ENCODE measurements around the gene RNF212.
"Not testable (repeated sequence)": the region's sequence is repeated elsewhere in the genome, so short reads cannot be mapped to it uniquely, and the experiment has no call there.

Gene RNF212

DNA sequence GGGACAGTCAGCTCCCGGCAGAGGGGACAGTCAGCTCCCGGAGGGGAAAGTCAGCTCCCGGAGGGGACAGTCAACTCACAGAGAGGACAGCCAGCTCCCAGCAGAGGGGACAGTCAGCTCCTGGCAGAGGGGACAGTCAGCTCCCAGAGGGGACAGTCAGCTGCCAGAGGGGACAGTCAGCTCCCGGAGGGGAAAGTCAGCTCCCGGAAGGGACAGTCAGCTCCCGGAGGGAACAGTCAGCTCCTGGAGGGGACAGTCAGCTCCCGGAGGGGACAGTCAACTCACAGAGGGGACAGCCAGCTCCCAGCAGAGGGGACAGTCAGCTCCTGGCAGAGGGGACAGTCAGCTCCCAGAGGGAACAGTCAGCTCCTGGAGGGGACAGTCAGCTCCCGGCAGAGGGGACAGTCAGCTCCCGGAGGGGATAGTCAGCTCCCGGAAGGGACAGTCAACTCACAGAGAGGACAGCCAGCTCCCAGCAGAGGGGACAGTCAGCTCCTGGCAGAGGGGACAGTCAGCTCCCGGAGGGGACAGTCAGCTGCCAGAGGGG is 58.6 kb downstream of the RNF212 start:
- not testable (repeated sequence) for DNase-seq (ENCODE audit: low spot score in 2 of 2); H3K4me3 Mint-ChIP-seq; ATAC-seq; H3K27ac Mint-ChIP-seq; H3K36me3 Mint-ChIP-seq; H3K9me3 Mint-ChIP-seq
- H3K4me1 Mint-ChIP-seq, result peaks cover 11% of the 10 kb centered on the region

DNA sequence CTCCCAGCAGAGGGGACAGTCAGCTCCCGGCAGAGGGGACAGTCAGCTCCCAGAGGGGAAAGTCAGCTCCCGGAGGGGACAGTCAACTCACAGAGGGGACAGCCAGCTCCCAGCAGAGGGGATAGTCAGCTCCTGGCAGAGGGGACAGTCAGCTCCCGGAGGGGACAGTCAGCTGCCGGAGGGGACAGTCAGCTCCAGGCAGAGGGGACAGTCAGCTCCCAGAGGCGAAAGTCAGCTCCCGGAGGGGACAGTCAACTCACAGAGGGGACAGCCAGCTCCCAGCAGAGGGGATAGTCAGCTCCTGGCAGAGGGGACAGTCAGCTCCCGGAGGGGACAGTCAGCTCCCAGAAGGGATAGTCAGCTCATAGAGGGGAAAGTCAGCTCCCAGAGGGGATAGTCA is 59.5 kb downstream of the RNF212 start:
- not testable (repeated sequence) for DNase-seq (ENCODE audit: low spot score in 2 of 2); H3K9me3 Mint-ChIP-seq; H3K4me3 Mint-ChIP-seq; ATAC-seq; H3K27ac Mint-ChIP-seq; H3K36me3 Mint-ChIP-seq
- H3K4me1 Mint-ChIP-seq, result peaks cover 15% of the 10 kb centered on the region

DNA sequence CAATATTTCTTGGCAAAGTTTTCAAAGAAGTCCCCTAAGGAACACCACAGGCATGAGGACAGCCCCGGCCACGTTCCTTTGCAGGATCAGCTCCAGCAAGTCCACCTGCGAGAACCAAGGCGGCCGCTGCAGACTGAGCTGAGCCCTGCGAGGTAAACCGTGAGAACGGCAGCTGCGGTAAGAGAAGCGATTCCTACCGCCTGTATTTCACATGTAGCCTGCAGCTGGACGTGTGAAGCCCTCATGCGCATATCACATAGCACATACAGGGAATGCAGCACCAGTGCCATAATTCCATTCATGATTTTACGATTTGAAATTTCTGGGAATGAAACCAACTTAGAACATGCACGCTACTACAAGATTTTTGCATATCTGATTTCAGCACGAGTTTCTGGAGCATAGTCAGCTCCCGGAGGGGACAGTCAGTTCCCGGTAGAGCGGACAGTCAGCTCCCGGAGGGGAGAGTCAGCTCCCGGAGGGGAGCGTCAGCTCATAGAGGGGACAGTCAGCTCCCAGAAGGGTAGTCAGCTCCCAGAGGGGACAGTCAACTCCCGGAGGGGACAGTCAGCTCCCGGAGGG is 60.2 kb downstream of the RNF212 start:
- Mint-ChIP-seq H3K9me3 (no peaks in the 10 kb centered on the region), H3K36me3 (no peaks in the 10 kb centered on the region), H3K4me1 (peaks cover 21% of the 10 kb centered on the region), H3K4me3 (no peak overlapping the region), H3K27ac (no peak overlapping the region)
- no peak for DNase-seq (ENCODE audit: low spot score in 2 of 2)
- ATAC-seq, result no peak

DNA sequence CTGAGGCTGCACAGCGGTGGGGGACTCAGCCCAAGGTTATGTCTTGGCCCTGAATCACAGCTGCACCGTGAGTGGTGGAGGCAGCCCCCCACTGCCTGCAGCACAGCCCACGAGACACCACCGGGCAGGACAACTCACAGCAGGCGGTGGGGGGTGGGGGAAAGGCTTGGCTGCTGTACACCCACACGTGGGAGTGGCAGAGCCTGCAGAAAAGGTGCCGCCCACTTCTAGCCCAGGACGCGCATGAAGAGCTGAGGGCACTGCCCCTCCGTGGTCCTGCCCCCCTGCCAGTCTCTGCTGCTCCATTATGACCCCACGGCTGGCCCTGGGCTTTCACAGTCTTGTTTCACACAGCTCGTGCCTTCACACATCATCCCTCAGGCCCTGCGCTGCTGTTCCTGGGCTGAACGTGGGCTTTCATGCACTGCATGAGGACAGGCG is 61.1 kb downstream of the RNF212 start:
- no peak overlapping the region for H3K4me3 Mint-ChIP-seq
- ATAC-seq (no peak), DNase-seq (ENCODE audit: low spot score in 2 of 2) (no peak)
- peaks cover 21% of the 10 kb centered on the region for H3K4me1 Mint-ChIP-seq
- H3K27ac Mint-ChIP-seq, result no peak overlapping the region
- H3K36me3 Mint-ChIP-seq, result no peaks in the 10 kb centered on the region
- H3K9me3 Mint-ChIP-seq, result no peaks in the 10 kb centered on the region

DNA sequence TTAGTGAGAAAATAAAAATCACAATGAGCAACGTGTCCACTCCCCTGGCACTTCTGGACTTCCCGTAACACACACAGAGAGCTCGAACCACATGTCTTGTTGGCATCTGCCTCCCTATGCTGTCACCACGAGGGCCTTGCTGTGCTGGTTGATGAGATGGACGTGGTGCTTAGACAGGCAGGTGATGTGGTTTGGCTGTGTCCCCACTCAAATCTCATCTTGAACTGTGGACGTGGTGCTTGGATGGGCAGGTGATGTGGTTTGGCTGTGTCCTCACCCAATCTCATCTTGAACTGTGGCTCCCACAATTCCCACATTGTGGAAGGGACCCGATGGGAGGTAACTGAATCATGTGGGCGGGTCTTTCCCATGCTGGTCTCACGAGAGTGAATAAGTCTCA is 61.9 kb downstream of the RNF212 start:
- ATAC-seq (no peak), DNase-seq (ENCODE audit: low spot score in 2 of 2) (no peak)
- no peak overlapping the region for H3K27ac Mint-ChIP-seq
- peaks cover 6% of the 10 kb centered on the region for H3K36me3 Mint-ChIP-seq
- peaks cover 26% of the 10 kb centered on the region for H3K4me1 Mint-ChIP-seq
- no peak overlapping the region for H3K4me3 Mint-ChIP-seq
- H3K9me3 Mint-ChIP-seq, result no peaks in the 10 kb centered on the region

DNA sequence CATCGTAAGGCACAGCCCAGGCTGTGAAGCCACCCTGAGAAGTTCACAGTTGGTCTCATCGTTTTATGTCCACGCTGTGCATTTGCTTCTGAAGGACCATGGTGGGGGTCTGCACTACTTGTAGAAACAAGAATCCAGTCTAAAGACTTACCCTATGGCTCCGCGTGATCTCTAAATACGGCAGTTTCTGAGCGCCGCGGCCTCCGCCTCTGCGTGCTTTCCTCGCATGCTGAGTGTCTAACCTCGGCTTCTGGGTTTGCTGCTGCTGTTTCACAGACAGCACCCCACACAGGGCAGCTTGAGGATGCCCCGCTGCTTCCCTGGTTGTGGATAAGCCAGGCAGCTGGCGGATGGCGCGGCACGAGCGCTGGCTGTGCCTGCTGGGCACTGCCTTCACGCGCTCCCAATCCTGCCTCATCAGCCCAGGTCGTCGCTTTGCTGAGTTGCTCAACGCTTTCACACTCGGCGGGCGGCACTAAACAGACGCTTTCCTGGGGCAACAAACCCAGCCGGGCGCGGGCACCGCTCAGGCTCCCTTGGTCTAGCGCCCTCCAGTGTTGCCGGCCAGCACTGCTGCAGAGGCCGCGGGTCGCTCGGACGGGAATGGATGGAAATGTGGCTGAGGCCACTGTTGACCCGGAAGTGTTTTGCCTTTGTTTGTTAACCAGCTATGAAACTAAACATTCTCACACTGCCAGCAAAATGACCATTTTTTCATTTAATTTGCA is 62.7 kb downstream of the RNF212 start:
- ATAC-seq (no peak), DNase-seq (ENCODE audit: low spot score in 2 of 2) (no peak)
- Mint-ChIP-seq H3K9me3 (no peaks in the 10 kb centered on the region), H3K27ac (no peak overlapping the region), H3K36me3 (peaks cover 6% of the 10 kb centered on the region), H3K4me1 (peaks cover 18% of the 10 kb centered on the region), H3K4me3 (no peak overlapping the region)

DNA sequence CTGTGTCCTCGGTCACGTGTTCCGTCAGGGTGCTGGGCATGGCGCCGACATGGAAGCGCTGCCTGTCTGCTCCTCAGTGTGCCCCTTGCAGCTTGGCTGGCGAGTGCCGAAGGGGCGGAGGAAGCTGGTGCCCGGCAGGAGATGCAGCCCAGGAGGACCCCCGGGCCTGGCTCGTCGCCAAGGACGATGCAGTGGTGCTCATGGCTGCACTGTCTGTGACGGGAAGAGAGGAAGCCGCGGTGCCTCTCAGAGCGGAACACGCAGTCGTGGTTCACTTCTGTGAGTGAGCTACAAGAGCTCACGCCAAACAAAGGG is 63.8 kb downstream of the RNF212 start:
- ATAC-seq (no peak), DNase-seq (ENCODE audit: low spot score in 2 of 2) (no peak)
- peaks cover 6% of the 10 kb centered on the region for H3K36me3 Mint-ChIP-seq
- no peak overlapping the region for H3K4me3 Mint-ChIP-seq
- H3K9me3 Mint-ChIP-seq, result no peaks in the 10 kb centered on the region
- no peak overlapping the region for H3K27ac Mint-ChIP-seq
- peaks cover 15% of the 10 kb centered on the region for H3K4me1 Mint-ChIP-seq

DNA sequence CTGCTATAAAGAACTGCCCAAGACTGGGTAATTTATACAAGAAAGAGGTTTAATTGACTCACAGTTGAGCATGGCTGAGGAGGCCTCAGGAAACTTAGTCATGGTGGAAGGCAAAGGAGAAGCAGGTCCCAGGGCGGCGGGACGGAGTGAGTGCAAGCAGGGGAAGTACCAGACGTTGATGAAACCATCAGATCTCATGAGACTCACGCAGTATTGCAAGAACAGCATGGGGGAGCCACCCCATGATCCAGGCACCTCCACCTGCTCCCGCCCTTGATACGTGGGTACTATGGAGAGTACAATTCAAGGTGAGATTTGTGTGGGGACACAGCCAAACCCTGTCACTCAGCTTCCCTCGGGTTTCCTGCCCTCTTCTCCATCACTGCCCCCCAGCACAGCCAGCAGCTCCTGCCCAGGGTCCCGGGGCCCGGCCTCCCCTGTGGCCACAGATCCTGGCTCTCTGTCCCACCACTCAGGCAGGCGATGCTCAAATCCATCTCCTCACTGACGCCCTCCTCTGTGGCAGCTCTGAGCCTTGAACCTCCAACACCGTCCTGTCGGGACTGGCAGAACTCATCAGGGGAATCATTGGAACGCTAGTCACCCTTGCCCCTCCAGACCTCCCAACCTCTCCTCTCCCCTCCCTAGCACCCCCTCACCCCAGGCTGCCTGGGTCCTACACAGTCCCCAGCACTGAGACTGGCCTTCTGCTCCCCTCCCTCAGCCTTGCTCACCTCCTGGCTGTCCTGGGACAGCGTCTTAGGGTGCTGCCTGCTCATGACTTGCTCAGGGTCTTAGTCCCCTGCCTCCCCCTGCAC is 64.4 kb downstream of the RNF212 start:
- H3K4me3 Mint-ChIP-seq, result no peak overlapping the region
- no peak for DNase-seq (ENCODE audit: low spot score in 2 of 2)
- no peaks in the 10 kb centered on the region for H3K9me3 Mint-ChIP-seq
- H3K27ac Mint-ChIP-seq, result no peak overlapping the region
- peak; percentile 75 for ATAC-seq
- peaks cover 6% of the 10 kb centered on the region for H3K36me3 Mint-ChIP-seq
- H3K4me1 Mint-ChIP-seq, result peaks cover 15% of the 10 kb centered on the region

DNA sequence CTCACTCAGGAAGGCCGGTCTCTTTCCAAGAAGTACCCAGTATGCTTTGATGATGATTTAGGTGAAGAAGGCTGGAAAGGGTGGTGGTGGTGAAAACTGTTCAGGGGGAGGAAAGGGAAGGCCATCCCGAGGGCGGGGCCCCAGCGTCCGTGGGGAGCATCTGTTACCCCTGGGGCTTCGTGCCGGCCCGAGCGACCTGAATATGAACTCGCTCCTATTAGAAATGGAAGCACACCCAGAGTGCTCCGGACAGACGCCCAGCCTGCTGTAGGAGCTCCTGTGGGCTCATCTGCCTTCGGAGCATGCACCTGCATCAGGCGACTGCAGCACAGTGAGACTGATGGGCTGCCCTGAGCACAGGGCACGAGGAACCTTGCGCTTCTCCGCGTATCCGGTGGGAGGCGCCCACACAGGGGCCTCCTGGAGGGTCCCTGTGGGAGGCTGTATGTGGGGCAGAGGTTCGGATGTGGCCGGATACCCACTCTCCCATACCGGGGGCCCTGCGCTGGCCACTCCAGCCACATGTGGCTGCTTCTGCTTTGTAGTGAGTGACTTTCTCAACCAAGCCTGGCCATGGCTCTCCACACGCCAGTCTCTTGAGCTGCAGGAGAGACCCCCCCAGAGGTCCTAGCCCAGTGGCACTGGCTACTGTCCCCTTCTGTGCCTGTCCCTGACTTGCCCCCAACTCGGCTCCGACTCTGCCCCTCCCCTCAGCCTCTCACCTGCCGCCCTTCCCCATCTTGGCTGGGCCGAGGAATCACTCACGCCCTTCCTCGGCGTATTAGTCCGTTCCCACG is 65.2 kb downstream of the RNF212 start:
- Mint-ChIP-seq H3K27ac (no peak overlapping the region), H3K4me1 (peaks cover 20% of the 10 kb centered on the region)

DNA sequence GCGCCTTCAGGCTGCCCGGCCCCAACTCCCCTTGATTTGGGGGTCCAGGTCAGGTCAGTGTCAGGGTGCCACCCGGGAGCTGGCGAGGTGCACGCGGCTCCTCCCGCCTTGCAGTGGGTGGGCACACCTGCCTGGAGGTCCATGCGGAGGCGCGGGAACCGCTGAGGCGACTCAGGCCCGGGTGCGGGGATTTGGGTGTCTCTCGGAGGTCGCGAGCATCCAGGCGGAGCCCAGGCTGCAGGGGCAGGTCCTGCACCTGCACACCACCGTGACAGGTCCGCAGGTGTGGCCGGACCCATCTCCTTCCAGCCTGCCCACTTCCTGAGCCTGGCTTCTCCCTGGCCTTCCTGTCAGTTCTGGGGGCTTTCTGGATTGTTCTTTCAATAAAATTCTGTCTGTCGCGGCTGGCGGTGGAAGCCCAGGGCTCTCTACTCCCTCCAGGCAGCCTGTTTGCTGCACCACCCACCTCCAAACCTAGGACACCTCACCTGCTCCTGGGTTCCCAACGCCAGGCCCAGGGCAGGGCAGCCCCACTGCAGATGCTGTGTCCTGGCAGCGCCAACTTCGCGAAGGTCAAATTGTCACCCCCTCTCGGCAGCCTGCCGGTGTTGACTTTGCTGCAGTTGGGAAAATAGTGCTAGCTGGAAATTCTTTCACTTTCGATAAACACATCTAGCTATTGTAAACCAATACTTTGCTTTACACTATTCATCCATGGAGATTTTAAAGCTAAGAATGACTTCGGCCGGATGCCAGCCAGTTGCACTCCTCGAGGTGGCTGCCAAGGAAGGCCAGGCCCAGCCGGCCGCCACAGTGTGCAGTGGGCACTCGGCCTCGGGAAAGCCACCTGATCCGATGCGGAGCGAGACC is 66.0 kb downstream of the RNF212 start:
- H3K4me1 Mint-ChIP-seq, result peaks cover 23% of the 10 kb centered on the region
- H3K4me3 Mint-ChIP-seq, result no peak overlapping the region
- DNase-seq (ENCODE audit: low spot score in 2 of 2) (no peak), ATAC-seq (no peak)
- peak overlapping the region; percentile 68 for H3K27ac Mint-ChIP-seq
- peaks cover 6% of the 10 kb centered on the region for H3K36me3 Mint-ChIP-seq
- H3K9me3 Mint-ChIP-seq, result no peaks in the 10 kb centered on the region

More for the DNA sequence above, 65.2 kb downstream of the RNF212 start:
- H3K9me3 Mint-ChIP-seq, result no peaks in the 10 kb centered on the region
- H3K4me3 Mint-ChIP-seq, result no peak overlapping the region
- no peak for DNase-seq (ENCODE audit: low spot score in 2 of 2)
- H3K36me3 Mint-ChIP-seq, result peaks cover 6% of the 10 kb centered on the region
- no peak for ATAC-seq

DNA sequence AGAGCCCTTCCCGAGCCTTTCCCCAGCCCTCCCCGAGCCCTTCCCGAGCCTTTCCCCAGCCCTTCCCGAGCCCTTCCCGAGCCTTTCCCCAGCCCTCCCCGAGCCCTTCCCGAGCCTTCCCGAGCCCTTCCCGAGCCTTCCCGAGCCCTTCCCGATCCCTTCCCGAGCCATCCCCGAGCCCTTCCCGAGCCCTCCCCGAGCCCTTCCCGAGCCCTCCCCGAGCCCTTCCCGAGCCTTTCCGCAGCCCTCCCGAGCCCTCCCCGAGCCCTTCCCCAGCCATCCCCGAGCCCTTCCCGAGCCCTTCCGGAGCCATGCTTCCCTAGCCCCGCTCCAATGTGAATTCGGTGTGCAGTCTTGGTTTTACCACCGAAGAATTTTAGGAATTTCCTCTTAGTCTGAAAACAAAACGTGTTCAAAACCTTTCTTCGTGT is 66.8 kb downstream of the RNF212 start:
- H3K27ac Mint-ChIP-seq, result peak overlapping the region; percentile 68
- not testable (repeated sequence) for ATAC-seq; H3K4me3 Mint-ChIP-seq; H3K9me3 Mint-ChIP-seq; DNase-seq (ENCODE audit: low spot score in 2 of 2); H3K36me3 Mint-ChIP-seq
- peaks cover 23% of the 10 kb centered on the region for H3K4me1 Mint-ChIP-seq

DNA sequence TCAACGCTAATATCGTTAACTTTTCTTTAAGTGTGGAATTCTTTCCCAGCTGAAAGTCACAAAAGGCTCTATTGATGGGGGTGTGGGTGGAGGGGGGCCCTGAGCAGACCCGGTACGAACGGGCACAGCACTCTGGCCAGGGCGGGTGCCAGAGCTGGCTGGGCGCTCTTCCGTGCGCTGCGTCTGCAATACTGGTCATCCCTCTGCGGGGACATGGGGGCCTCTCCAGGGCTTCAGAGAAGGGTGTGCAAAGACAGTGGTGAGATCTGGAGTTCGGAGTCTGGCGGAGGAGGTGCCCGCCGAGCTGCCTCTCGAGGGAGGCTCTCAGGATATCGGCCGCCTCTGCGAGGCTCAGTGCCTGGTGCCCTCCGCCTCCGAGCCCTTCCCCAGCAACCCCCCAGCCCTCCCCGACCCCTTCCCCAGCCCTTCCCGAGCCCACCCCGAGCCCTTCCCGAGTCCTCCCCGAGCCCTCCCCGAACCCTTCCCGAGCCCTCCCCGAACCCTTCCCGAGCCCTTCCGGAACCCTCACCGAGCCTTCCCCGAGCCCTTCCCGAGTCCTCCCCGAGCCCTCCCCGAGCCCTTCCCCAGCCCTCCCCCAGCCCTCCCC is 67.7 kb downstream of the RNF212 start:
- Mint-ChIP-seq H3K27ac (no peak overlapping the region), H3K4me1 (peaks cover 23% of the 10 kb centered on the region), H3K36me3 (peaks cover 6% of the 10 kb centered on the region), H3K9me3 (no peaks in the 10 kb centered on the region), H3K4me3 (no peak overlapping the region)
- DNase-seq (ENCODE audit: low spot score in 2 of 2), result no peak
- ATAC-seq, result no peak

DNA sequence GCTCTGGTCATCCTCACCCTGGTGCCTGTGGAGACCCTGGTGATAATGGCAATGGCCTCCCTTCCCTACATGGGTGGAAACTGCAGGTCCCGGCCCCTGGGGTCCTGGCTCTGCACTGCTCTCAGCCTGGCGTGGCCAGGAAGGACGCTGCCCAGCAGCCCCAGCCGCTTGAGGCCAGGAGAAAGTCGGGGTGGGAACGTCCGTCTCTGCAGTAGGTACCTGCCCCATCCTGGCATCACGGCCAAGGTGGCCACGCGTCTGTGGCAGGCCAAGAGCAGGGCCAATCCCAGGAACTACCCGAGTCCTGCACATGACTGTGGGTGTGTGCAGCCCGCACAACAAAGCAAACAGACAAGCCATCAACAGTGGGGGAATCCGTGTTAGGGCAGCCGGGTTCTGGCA is 68.2 kb downstream of the RNF212 start:
- DNase-seq (ENCODE audit: low spot score in 2 of 2) (no peak), ATAC-seq (no peak)
- Mint-ChIP-seq H3K4me1 (peaks cover 23% of the 10 kb centered on the region), H3K36me3 (peaks cover 6% of the 10 kb centered on the region), H3K4me3 (no peak overlapping the region), H3K9me3 (no peaks in the 10 kb centered on the region), H3K27ac (no peak overlapping the region)

Data from stimulated activated effector memory CD8-positive, alpha-beta T cell treated with anti-CD3 and anti-CD28 coated beads, Interleukin-12 subunit alpha, Interleukin-12 subunit beta, amount 100 ng/mL, for 72 hours (primary cell).